ENCODE measurements around the gene FBP2. TPM values are rescaled to one million over a fixed set of nuclear protein-coding genes. Genes with fewer than 3 reads are reported as not detected.
"Not testable (repeated sequence)": the region's sequence is repeated elsewhere in the genome, so short reads cannot be mapped to it uniquely, and the experiment has no call there.

FBP2 gene
- polyA plus RNA-seq, 6 donors from 2014 or later, result not detected

DNA sequence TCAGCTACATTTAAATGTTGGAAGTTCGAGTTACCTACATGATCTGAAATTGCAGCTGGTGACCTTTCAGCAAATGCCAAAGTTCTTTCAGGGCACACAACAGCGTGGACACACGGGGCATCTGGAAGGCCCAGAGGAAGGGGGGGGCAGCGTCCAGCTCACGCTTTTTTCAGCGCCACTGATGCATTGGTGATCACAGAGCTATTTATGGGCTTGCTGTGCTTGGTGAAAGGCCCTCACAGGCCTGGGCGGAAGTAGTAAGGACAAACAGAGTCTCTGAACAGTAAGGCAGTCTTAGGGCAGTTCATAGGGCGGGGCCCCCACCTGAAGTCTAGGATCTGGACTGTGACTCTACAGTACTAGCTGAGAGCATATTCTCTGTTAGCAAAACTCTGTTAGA lies 6.6 kb upstream of the FBP2 start:
- peaks cover 10 to 12% (median 12%) of the 10 kb centered on the region in 3 donors for H3K27me3 Mint-ChIP-seq
- ATAC-seq (ENCODE audit: low read depth in 2 of 2), result no peak
- H3K4me1 Mint-ChIP-seq, result peaks cover 6 to 7% (median 7%) of the 10 kb centered on the region in 3 donors

DNA sequence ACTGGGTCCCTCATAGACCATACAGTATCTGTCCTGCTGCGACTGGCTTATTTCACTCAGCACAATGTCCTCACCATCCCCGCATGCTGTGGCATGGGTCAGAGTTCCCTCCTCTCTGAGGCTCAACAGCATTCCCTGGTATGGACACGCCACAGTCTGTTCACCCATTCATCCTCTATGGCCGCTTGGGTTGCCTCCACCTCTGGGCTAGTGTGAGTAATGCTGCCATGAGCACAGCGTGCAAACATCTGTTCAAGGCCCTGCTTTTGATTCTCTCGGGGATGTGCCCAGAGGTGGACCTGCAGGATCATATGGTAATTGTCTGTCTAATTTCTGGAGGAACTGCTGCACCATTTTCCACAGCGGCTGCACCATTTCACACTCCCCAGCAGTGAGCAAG lies 5.5 kb upstream of the FBP2 start:
- no peak for DNase-seq
- ATAC-seq (ENCODE audit: low read depth in 2 of 2), result no peak
- peaks cover 0 to 4% (median 0%) of the 10 kb centered on the region in 7 donors for H3K9me3 Mint-ChIP-seq
- peaks cover 6 to 7% (median 7%) of the 10 kb centered on the region in 3 donors for H3K4me1 Mint-ChIP-seq
- peaks cover 8 to 11% (median 10%) of the 10 kb centered on the region in 3 donors for H3K27me3 Mint-ChIP-seq
- H3K36me3 Mint-ChIP-seq, result no peaks in the 10 kb centered on the region
- H3K4me3 Mint-ChIP-seq, result no peak overlapping the region
- H3K27ac Mint-ChIP-seq, result no peak overlapping the region

More for the DNA sequence above, 6.6 kb upstream of the FBP2 start:
- Mint-ChIP-seq H3K36me3 (no peaks in the 10 kb centered on the region), H3K9me3 (peaks cover 0 to 4% (median 0%) of the 10 kb centered on the region in 7 donors), H3K27ac (no peak overlapping the region), H3K4me3 (no peak overlapping the region)
- no peak for DNase-seq

GRCh38 chr9:94592683-94593082 lies 941 bp downstream of the FBP2 start:
- not testable (repeated sequence) for H3K27ac Mint-ChIP-seq; H3K4me3 Mint-ChIP-seq; H3K4me1 Mint-ChIP-seq; H3K9me3 Mint-ChIP-seq; DNase-seq; H3K36me3 Mint-ChIP-seq; ATAC-seq (ENCODE audit: low read depth in 2 of 2)
- peaks cover 21 to 29% (median 25%) of the 10 kb centered on the region in 3 donors for H3K27me3 Mint-ChIP-seq

- Mint-ChIP-seq H3K27me3 (peaks cover 21 to 32% (median 32%) of the 10 kb centered on the region in 3 donors), H3K36me3 (no peaks in the 10 kb centered on the region), H3K4me3 (no peak overlapping the region), H3K4me1 (peaks cover 0 to 5% (median 0%) of the 10 kb centered on the region in 3 donors), H3K27ac (no peak overlapping the region), H3K9me3 (peaks cover 0 to 4% (median 0%) of the 10 kb centered on the region in 7 donors)
- no peak for ATAC-seq (ENCODE audit: low read depth in 2 of 2)
- DNase-seq, result no peak
Measured at GRCh38 chr9:94591876-94592275, 1.7 kb downstream of the FBP2 start.

DNA sequence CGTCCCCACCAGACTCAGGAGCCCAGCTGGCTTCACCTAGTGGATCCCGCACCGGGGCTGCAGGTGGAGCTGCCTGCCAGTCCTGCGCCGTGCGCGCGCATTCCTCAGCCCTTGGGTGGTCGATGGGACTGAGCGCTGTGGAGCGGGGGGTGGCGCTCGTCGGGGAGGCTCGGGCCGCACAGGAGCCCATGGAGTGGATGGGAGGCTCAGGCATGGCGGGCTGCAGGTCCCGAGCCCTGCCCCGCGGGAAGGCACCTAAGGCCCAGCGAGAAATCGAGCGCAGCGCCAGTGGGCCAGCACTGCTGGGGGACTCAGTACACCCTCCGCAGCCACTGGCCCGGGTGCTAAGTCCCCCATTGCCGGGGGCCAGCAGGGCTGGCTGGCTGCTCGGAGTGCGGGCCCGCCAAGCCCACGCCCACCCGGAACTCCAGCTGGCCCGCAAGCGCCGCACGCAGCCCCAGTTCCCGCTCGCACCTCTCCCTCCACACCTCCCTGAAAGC lies 2.5 kb downstream of the FBP2 start:
- not testable (repeated sequence) for H3K9me3 Mint-ChIP-seq; DNase-seq; H3K4me1 Mint-ChIP-seq; H3K36me3 Mint-ChIP-seq; H3K4me3 Mint-ChIP-seq; ATAC-seq (ENCODE audit: low read depth in 2 of 2); H3K27ac Mint-ChIP-seq
- H3K27me3 Mint-ChIP-seq, result peaks cover 17 to 32% (median 28%) of the 10 kb centered on the region in 3 donors

DNA sequence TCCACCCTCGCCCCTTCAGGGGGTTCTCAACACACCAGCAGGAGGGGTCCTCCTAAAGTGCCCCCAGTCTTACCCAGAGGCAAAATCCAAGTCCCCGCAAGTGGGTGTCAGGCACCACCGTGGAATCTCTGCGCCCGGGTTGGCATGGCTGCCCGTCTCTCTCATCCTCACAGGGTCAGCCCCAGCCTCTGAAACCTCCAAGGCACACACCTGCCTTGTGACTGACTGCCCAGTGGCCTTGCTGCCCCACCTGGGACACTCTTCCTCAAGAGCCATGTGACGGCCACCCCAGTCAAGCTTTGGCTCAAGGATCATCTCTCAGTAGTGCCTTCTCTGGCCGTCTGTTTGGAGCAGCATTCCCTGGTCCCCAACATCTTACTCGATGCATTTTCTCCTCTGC lies 4.9 kb downstream of the FBP2 start:
- ATAC-seq (ENCODE audit: low read depth in 2 of 2), result no peak

GRCh38 chr9:94586814-94587213 lies 6.8 kb downstream of the FBP2 start:
- no peaks in the 10 kb centered on the region for H3K36me3 Mint-ChIP-seq
- peaks cover 20 to 32% (median 28%) of the 10 kb centered on the region in 3 donors for H3K27me3 Mint-ChIP-seq
- ATAC-seq (ENCODE audit: low read depth in 2 of 2), result no peak
- peaks cover 0 to 9% (median 4%) of the 10 kb centered on the region in 3 donors for H3K4me1 Mint-ChIP-seq
- no peaks in the 10 kb centered on the region for H3K9me3 Mint-ChIP-seq
- H3K4me3 Mint-ChIP-seq, result peak overlapping the region in 1 of 8 donors; percentile 70
- H3K27ac Mint-ChIP-seq, result peak overlapping the region in 2 of 6 donors; percentile 24 to 80
- no peak for DNase-seq

More for the DNA sequence above, 4.9 kb downstream of the FBP2 start:
- peaks cover 20 to 34% (median 32%) of the 10 kb centered on the region in 3 donors for H3K27me3 Mint-ChIP-seq
- H3K27ac Mint-ChIP-seq, result peak overlapping the region in 3 of 6 donors; percentile 65 to 80 (median 73)
- no peaks in the 10 kb centered on the region for H3K36me3 Mint-ChIP-seq
- H3K4me3 Mint-ChIP-seq, result no peak overlapping the region
- no peaks in the 10 kb centered on the region for H3K9me3 Mint-ChIP-seq
- peaks cover 0 to 9% (median 4%) of the 10 kb centered on the region in 3 donors for H3K4me1 Mint-ChIP-seq
- DNase-seq, result no peak

- Mint-ChIP-seq H3K9me3 (no peaks in the 10 kb centered on the region), H3K4me1 (peaks cover 0 to 9% (median 4%) of the 10 kb centered on the region in 3 donors), H3K27ac (peak overlapping the region in 1 of 6 donors; percentile 80), H3K36me3 (no peaks in the 10 kb centered on the region), H3K4me3 (no peak overlapping the region), H3K27me3 (peaks cover 20 to 32% (median 25%) of the 10 kb centered on the region in 3 donors)
- ATAC-seq (ENCODE audit: low read depth in 2 of 2) (no peak), DNase-seq (no peak)
Measured at GRCh38 chr9:94586316-94586715, 7.3 kb downstream of the FBP2 start.

GRCh38 chr9:94584555-94584954 lies 9.1 kb downstream of the FBP2 start:
- H3K9me3 Mint-ChIP-seq, result no peaks in the 10 kb centered on the region
- no peaks in the 10 kb centered on the region for H3K36me3 Mint-ChIP-seq
- ATAC-seq (ENCODE audit: low read depth in 2 of 2) (no peak), DNase-seq (no peak)
- no peak overlapping the region for H3K27ac Mint-ChIP-seq
- peaks cover 0 to 9% (median 4%) of the 10 kb centered on the region in 3 donors for H3K4me1 Mint-ChIP-seq
- peaks cover 18 to 28% (median 19%) of the 10 kb centered on the region in 3 donors for H3K27me3 Mint-ChIP-seq
- peak overlapping the region in 1 of 8 donors; percentile 18 for H3K4me3 Mint-ChIP-seq

- no peak for ATAC-seq (ENCODE audit: low read depth in 2 of 2)
- Mint-ChIP-seq H3K27ac (no peak overlapping the region), H3K9me3 (no peaks in the 10 kb centered on the region), H3K27me3 (peaks cover 7 to 11% (median 8%) of the 10 kb centered on the region in 3 donors), H3K36me3 (no peaks in the 10 kb centered on the region), H3K4me1 (peaks cover 0 to 4% (median 3%) of the 10 kb centered on the region in 3 donors), H3K4me3 (no peak overlapping the region)
- DNase-seq, result no peak
Measured at GRCh38 chr9:94581728-94582127, 11.9 kb downstream of the FBP2 start.

GRCh38 chr9:94577571-94577970 lies 16.1 kb downstream of the FBP2 start:
- ATAC-seq (ENCODE audit: low read depth in 2 of 2) (no peak), DNase-seq (no peak)
- Mint-ChIP-seq H3K36me3 (no peaks in the 10 kb centered on the region), H3K27ac (no peak overlapping the region), H3K27me3 (peaks cover under 1 to 8% (median 8%) of the 10 kb centered on the region in 3 donors), H3K4me1 (no peaks in the 10 kb centered on the region), H3K9me3 (peaks cover 0 to 5% (median 0%) of the 10 kb centered on the region in 7 donors), H3K4me3 (no peak overlapping the region)

GRCh38 chr9:94577036-94577435 lies 16.6 kb downstream of the FBP2 start:
- DNase-seq, result no peak
- no peak for ATAC-seq (ENCODE audit: low read depth in 2 of 2)
- peaks cover 0 to 5% (median 0%) of the 10 kb centered on the region in 7 donors for H3K9me3 Mint-ChIP-seq
- no peak overlapping the region for H3K4me3 Mint-ChIP-seq
- H3K4me1 Mint-ChIP-seq, result no peaks in the 10 kb centered on the region
- no peaks in the 10 kb centered on the region for H3K36me3 Mint-ChIP-seq
- H3K27me3 Mint-ChIP-seq, result peaks cover 6 to 14% (median 13%) of the 10 kb centered on the region in 3 donors
- no peak overlapping the region for H3K27ac Mint-ChIP-seq

DNA sequence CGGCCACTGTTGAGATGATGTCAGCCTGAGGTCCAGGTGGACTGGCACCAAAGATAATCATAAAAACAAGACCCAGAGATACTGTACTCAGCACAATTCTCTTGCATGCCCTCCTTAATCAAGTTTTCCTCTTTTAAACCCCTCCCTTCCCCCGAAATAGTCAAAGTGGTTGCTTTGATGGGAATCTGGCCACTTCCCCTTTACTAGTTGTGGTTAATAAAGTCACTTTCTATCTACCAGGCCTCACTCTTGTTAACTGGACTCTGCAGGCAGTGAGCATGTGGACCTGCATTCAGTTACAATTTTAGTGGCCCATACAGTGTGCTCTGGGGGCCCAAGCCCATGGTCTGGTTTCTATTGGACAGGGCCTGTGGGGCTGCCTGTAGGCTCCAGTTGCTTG lies 17.5 kb downstream of the FBP2 start:
- no peaks in the 10 kb centered on the region for H3K4me1 Mint-ChIP-seq
- H3K4me3 Mint-ChIP-seq, result no peak overlapping the region
- no peak for ATAC-seq (ENCODE audit: low read depth in 2 of 2)
- peaks cover 8 to 17% (median 17%) of the 10 kb centered on the region in 3 donors for H3K27me3 Mint-ChIP-seq
- peaks cover 0 to 5% (median 0%) of the 10 kb centered on the region in 7 donors for H3K9me3 Mint-ChIP-seq
- H3K27ac Mint-ChIP-seq, result no peak overlapping the region
- DNase-seq, result no peak
- H3K36me3 Mint-ChIP-seq, result no peaks in the 10 kb centered on the region

- peaks cover 0 to 8% (median 0%) of the 10 kb centered on the region in 7 donors for H3K9me3 Mint-ChIP-seq
- H3K27me3 Mint-ChIP-seq, result peaks cover 9 to 17% (median 17%) of the 10 kb centered on the region in 3 donors
- no peak overlapping the region for H3K4me3 Mint-ChIP-seq
- H3K4me1 Mint-ChIP-seq, result no peaks in the 10 kb centered on the region
- H3K27ac Mint-ChIP-seq, result no peak overlapping the region
- H3K36me3 Mint-ChIP-seq, result no peaks in the 10 kb centered on the region
- DNase-seq (no peak), ATAC-seq (ENCODE audit: low read depth in 2 of 2) (no peak)
Measured at GRCh38 chr9:94568972-94569712, 24.5 kb downstream of the FBP2 start.
